Activated CD4-positive, alpha-beta T cell treated with anti-CD3 and anti-CD28 coated beads, Interleukin-2, amount 10 ng/mL, durations not matched to agents 7 days and 5 days (primary cell): Measurements from ENCODE around the gene CAPN2. TPM values are rescaled to one million over a fixed set of nuclear protein-coding genes. Genes with fewer than 3 reads are reported as not detected.
A peak's percentile ranks its signal among the peaks of the same experiment; 100 is the strongest.

Experiments used
- CTCF ChIA-PET: fragments of 350-600 bp; sonication (Branson Sonifier 250); formaldehyde crosslinking; loops from one replicate; lab custom pipeline; 2021; ENCODE audit warnings: antibody characterized with exemption; lab: Charles Lee
- POLR2A ChIA-PET: fragments of 350-600 bp; sonication (Branson Sonifier 250); formaldehyde crosslinking; loops from one replicate; lab custom pipeline; 2021; ENCODE audit warnings: antibody characterized with exemption; lab: Charles Lee
- DNase-seq: peaks from one replicate; pipeline ENCODE4 v3.0.0-alpha.2; 2020
- H3K27ac Mint-ChIP-seq: one replicate; pipeline ENCODE4 v1.8.0; 2021; ENCODE audit warnings: mild to moderate bottlenecking, moderate library complexity, mixed read lengths
- H3K27me3 Mint-ChIP-seq: one replicate; pipeline ENCODE4 v1.8.0; 2021; ENCODE audit warnings: mixed read lengths
- H3K36me3 Mint-ChIP-seq: one replicate; pipeline ENCODE4 v1.8.0; 2021; ENCODE audit warnings: low read depth, mixed read lengths
- H3K4me1 Mint-ChIP-seq: one replicate; pipeline ENCODE4 v1.8.0; 2021; ENCODE audit warnings: mixed read lengths
- H3K4me3 Mint-ChIP-seq: one replicate; pipeline ENCODE4 v1.8.0; 2021; ENCODE audit warnings: mild to moderate bottlenecking, moderate library complexity, mixed read lengths
- H3K9me3 Mint-ChIP-seq: one replicate; pipeline ENCODE4 v1.8.0; 2021; ENCODE audit warnings: mixed read lengths
- total RNA-seq, 2 experiments: library from RNA; stranded (reverse); gene quantifications; one replicate each; pipeline ENCODE4 v1.2.3, GENCODE V29; 2021

Gene CAPN2
- total RNA-seq, 2 experiments from 2014 or later, result 206 to 207 TPM

- Mint-ChIP-seq H3K27ac (peak overlapping the region; percentile 96), H3K4me1 (peaks cover 74% of the 10 kb centered on the region), H3K4me3 (peak overlapping the region; percentile 78), H3K36me3 (peaks cover 53% of the 10 kb centered on the region), H3K9me3 (no peaks in the 10 kb centered on the region), H3K27me3 (peaks cover 1% of the 10 kb centered on the region)
- ChIA-PET POLR2A (no interaction called here), CTCF (interaction anchor here (0.6 to 4.8 kb wide), 2 partner anchors 34 to 130 kb away, joined by 3 to 31 read pairs; no protein-coding TSS in a partner anchor)
- DNase-seq, result no peak
Measured at GRCh38 chr1:223714421-223714724, 2.0 kb downstream of the CAPN2 start.

GRCh38 chr1:223714849-223715603 lies 2.7 kb downstream of the CAPN2 start:
- peak overlapping the region; percentile 70 for H3K4me3 Mint-ChIP-seq
- H3K36me3 Mint-ChIP-seq, result peaks cover 60% of the 10 kb centered on the region
- POLR2A ChIA-PET, result no interaction called here
- peak overlapping the region; percentile 96 for H3K27ac Mint-ChIP-seq
- CTCF ChIA-PET, result interaction anchor here (1.7 to 2.2 kb wide), 2 partner anchors 12 to 34 kb away, joined by 9 to 10 read pairs; no protein-coding TSS in a partner anchor
- no peaks in the 10 kb centered on the region for H3K27me3 Mint-ChIP-seq
- no peak for DNase-seq
- H3K4me1 Mint-ChIP-seq, result peaks cover 76% of the 10 kb centered on the region
- no peaks in the 10 kb centered on the region for H3K9me3 Mint-ChIP-seq

- peak overlapping the region; percentile 70 for H3K4me3 Mint-ChIP-seq
- CTCF ChIA-PET, result interaction anchor here (1.7 to 2.2 kb wide), 3 partner anchors 11 to 34 kb away, joined by 6 to 10 read pairs (median 9); no protein-coding TSS in a partner anchor
Measured at GRCh38 chr1:223715604-223716172, 3.3 kb downstream of the CAPN2 start.

GRCh38 chr1:223716302-223716862 lies 4.0 kb downstream of the CAPN2 start:
- H3K36me3 Mint-ChIP-seq, result peaks cover 74% of the 10 kb centered on the region
- H3K27me3 Mint-ChIP-seq, result no peaks in the 10 kb centered on the region
- ChIA-PET POLR2A (no interaction called here), CTCF (interaction anchor here (0.6 to 2.2 kb wide), 8 partner anchors 8 to 592 kb away, joined by 3 to 10 read pairs (median 4); no protein-coding TSS in a partner anchor)
- H3K27ac Mint-ChIP-seq, result peak overlapping the region; percentile 96
- peak; percentile 83 for DNase-seq
- peaks cover 79% of the 10 kb centered on the region for H3K4me1 Mint-ChIP-seq
- H3K9me3 Mint-ChIP-seq, result no peaks in the 10 kb centered on the region
- H3K4me3 Mint-ChIP-seq, result peak overlapping the region; percentile 70

More at GRCh38 chr1:223715604-223716172, 3.3 kb downstream of the CAPN2 start:
- H3K4me1 Mint-ChIP-seq, result peaks cover 79% of the 10 kb centered on the region
- POLR2A ChIA-PET, result no interaction called here
- H3K27me3 Mint-ChIP-seq, result no peaks in the 10 kb centered on the region
- H3K36me3 Mint-ChIP-seq, result peaks cover 67% of the 10 kb centered on the region
- H3K9me3 Mint-ChIP-seq, result no peaks in the 10 kb centered on the region
- H3K27ac Mint-ChIP-seq, result peak overlapping the region; percentile 96
- DNase-seq, result no peak

GRCh38 chr1:223717123-223717522 lies 4.8 kb downstream of the CAPN2 start:
- no peak for DNase-seq
- Mint-ChIP-seq H3K36me3 (peaks cover 80% of the 10 kb centered on the region), H3K27me3 (no peaks in the 10 kb centered on the region), H3K9me3 (no peaks in the 10 kb centered on the region), H3K27ac (peak overlapping the region; percentile 96), H3K4me1 (peaks cover 78% of the 10 kb centered on the region), H3K4me3 (peak overlapping the region; percentile 70)
- POLR2A ChIA-PET, result no interaction called here
- CTCF ChIA-PET, result interaction anchor here (1.0 to 2.2 kb wide), 7 partner anchors 9 to 32 kb away, joined by 3 to 11 read pairs (median 6); no protein-coding TSS in a partner anchor

GRCh38 chr1:223717695-223718363 lies 5.5 kb downstream of the CAPN2 start:
- CTCF ChIA-PET, result interaction anchor here (1.1 to 2.0 kb wide), 9 partner anchors 10 to 35 kb away, joined by 3 to 11 read pairs (median 5); no protein-coding TSS in a partner anchor
- POLR2A ChIA-PET, result no interaction called here
- Mint-ChIP-seq H3K27ac (peak overlapping the region; percentile 96), H3K4me3 (peak overlapping the region; percentile 70), H3K4me1 (peaks cover 81% of the 10 kb centered on the region), H3K9me3 (no peaks in the 10 kb centered on the region), H3K27me3 (no peaks in the 10 kb centered on the region), H3K36me3 (peaks cover 83% of the 10 kb centered on the region)
- DNase-seq, result no peak

- ChIA-PET CTCF (interaction anchor here (1.1 to 1.7 kb wide), 7 partner anchors 11 to 34 kb away, joined by 3 to 9 read pairs (median 4); no protein-coding TSS in a partner anchor), POLR2A (no interaction called here)
- Mint-ChIP-seq H3K27ac (peak overlapping the region; percentile 96), H3K27me3 (no peaks in the 10 kb centered on the region), H3K4me1 (peaks cover 84% of the 10 kb centered on the region), H3K36me3 (peaks cover 88% of the 10 kb centered on the region), H3K4me3 (no peak overlapping the region), H3K9me3 (no peaks in the 10 kb centered on the region)
- no peak for DNase-seq
Measured at GRCh38 chr1:223718850-223719249, 6.5 kb downstream of the CAPN2 start.

GRCh38 chr1:223720971-223721591 lies 8.7 kb downstream of the CAPN2 start:
- Mint-ChIP-seq H3K4me3 (no peak overlapping the region), H3K27me3 (no peaks in the 10 kb centered on the region), H3K4me1 (peaks cover 79% of the 10 kb centered on the region), H3K9me3 (no peaks in the 10 kb centered on the region), H3K27ac (peak overlapping the region; percentile 66), H3K36me3 (peaks cover 89% of the 10 kb centered on the region)
- DNase-seq, result no peak
- CTCF ChIA-PET, result interaction anchor here (0.6 to 1.4 kb wide), 4 partner anchors 8 to 36 kb away, joined by 3 to 8 read pairs (median 4); no protein-coding TSS in a partner anchor
- POLR2A ChIA-PET, result no interaction called here

- Mint-ChIP-seq H3K36me3 (peaks cover 91% of the 10 kb centered on the region), H3K27me3 (no peaks in the 10 kb centered on the region), H3K9me3 (no peaks in the 10 kb centered on the region), H3K27ac (no peak overlapping the region), H3K4me3 (no peak overlapping the region), H3K4me1 (peaks cover 79% of the 10 kb centered on the region)
- no peak for DNase-seq
- CTCF ChIA-PET, result interaction anchor here (0.7 to 1.4 kb wide), 5 partner anchors 9 to 207 kb away, joined by 3 to 8 read pairs (median 4); no protein-coding TSS in a partner anchor
- POLR2A ChIA-PET, result no interaction called here
Measured at GRCh38 chr1:223721658-223722607, 9.6 kb downstream of the CAPN2 start.

- Mint-ChIP-seq H3K27ac (peak overlapping the region; percentile 33), H3K4me3 (no peak overlapping the region), H3K36me3 (peaks cover 92% of the 10 kb centered on the region), H3K27me3 (no peaks in the 10 kb centered on the region), H3K4me1 (peaks cover 79% of the 10 kb centered on the region), H3K9me3 (no peaks in the 10 kb centered on the region)
- no peak for DNase-seq
- ChIA-PET CTCF (interaction anchor here (0.6 kb wide), 1 partner anchor 600 kb away, joined by 4 read pairs; no protein-coding TSS in a partner anchor), POLR2A (no interaction called here)
Measured at GRCh38 chr1:223723351-223723904, 11.1 kb downstream of the CAPN2 start.

GRCh38 chr1:223724376-223724775 lies 12.0 kb downstream of the CAPN2 start:
- peaks cover 92% of the 10 kb centered on the region for H3K36me3 Mint-ChIP-seq
- peak overlapping the region; percentile 31 for H3K27ac Mint-ChIP-seq
- CTCF ChIA-PET, result interaction anchor here (1.6 to 1.8 kb wide), 2 partner anchors 22 to 26 kb away, joined by 3 to 7 read pairs; no protein-coding TSS in a partner anchor
- POLR2A ChIA-PET, result no interaction called here
- H3K4me3 Mint-ChIP-seq, result no peak overlapping the region
- H3K9me3 Mint-ChIP-seq, result no peaks in the 10 kb centered on the region
- H3K27me3 Mint-ChIP-seq, result no peaks in the 10 kb centered on the region
- no peak for DNase-seq
- peaks cover 81% of the 10 kb centered on the region for H3K4me1 Mint-ChIP-seq
